ENCODE data around the gene SLC25A18. TPM values are rescaled to one million over a fixed set of nuclear protein-coding genes. Genes with fewer than 3 reads are reported as not detected.

SLC25A18 gene
- total RNA-seq, 1 donor from 2014 or later, result not detected

GRCh38 chr22:17601031-17601430 is 37.7 kb downstream of the SLC25A18 start:
- H3K4me3 ChIP-seq (ENCODE audit: low read depth, low read length), result no peak overlapping the region
- DNase-seq (ENCODE audit: low read depth), result no peak
- TF ChIP-seq, protein P1, sequence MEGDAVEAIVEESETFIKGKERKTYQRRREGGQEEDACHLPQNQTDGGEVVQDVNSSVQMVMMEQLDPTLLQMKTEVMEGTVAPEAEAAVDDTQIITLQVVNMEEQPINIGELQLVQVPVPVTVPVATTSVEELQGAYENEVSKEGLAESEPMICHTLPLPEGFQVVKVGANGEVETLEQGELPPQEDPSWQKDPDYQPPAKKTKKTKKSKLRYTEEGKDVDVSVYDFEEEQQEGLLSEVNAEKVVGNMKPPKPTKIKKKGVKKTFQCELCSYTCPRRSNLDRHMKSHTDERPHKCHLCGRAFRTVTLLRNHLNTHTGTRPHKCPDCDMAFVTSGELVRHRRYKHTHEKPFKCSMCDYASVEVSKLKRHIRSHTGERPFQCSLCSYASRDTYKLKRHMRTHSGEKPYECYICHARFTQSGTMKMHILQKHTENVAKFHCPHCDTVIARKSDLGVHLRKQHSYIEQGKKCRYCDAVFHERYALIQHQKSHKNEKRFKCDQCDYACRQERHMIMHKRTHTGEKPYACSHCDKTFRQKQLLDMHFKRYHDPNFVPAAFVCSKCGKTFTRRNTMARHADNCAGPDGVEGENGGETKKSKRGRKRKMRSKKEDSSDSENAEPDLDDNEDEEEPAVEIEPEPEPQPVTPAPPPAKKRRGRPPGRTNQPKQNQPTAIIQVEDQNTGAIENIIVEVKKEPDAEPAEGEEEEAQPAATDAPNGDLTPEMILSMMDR (conservative IDR thresholded peaks at IDR 0.05; ENCODE audit: low read depth, low read length), result no peak

GRCh38 chr22:17603668-17604067 is 40.4 kb downstream of the SLC25A18 start:
- TF ChIP-seq, protein P1 (conservative IDR thresholded peaks at IDR 0.05; ENCODE audit: low read depth, low read length), result no peak
- no peak for DNase-seq (ENCODE audit: low read depth)
- H3K4me3 ChIP-seq (ENCODE audit: low read depth, low read length), result no peak overlapping the region

- TF ChIP-seq, protein P1 (conservative IDR thresholded peaks at IDR 0.05; ENCODE audit: low read depth, low read length), result no peak
Observed at GRCh38 chr22:17606496-17606895, 43.2 kb downstream of the SLC25A18 start.

DNA sequence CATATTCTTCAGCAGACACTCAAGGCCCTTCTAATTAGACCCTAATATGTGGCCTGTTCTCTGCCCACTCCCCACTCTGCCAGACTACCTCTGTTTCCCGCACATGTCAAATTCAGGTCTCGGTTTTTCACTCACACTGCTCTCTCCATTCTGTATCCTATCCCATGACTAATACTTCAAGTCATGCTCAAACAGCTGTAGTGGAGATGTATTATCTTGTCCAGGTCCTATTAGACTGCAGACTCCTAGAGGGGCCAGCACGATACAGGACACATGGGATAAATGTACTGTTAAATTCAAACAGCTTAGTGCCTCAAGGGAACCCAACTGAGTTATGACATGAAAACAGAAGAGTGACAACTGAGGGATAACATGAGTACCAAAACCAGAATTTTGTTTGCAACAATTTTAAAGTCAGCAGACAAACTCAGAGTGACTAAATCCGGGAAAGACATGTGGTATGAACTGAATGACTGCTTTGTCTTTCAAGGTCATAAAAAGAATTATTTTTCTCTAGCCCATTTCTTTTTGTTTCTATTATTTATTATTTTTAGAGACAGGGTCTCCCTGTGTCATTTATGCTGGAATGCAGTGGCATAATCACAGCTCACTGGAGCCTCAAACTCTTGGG is 44.7 kb downstream of the SLC25A18 start:
- H3K4me3 ChIP-seq (ENCODE audit: low read depth, low read length), result no peak overlapping the region
- TF ChIP-seq, protein P1 (conservative IDR thresholded peaks at IDR 0.05; ENCODE audit: low read depth, low read length), result no peak
- DNase-seq (ENCODE audit: low read depth), result no peak

More at GRCh38 chr22:17606496-17606895, 43.2 kb downstream of the SLC25A18 start:
- DNase-seq (ENCODE audit: low read depth), result no peak
- H3K4me3 ChIP-seq (ENCODE audit: low read depth, low read length), result no peak overlapping the region

DNA sequence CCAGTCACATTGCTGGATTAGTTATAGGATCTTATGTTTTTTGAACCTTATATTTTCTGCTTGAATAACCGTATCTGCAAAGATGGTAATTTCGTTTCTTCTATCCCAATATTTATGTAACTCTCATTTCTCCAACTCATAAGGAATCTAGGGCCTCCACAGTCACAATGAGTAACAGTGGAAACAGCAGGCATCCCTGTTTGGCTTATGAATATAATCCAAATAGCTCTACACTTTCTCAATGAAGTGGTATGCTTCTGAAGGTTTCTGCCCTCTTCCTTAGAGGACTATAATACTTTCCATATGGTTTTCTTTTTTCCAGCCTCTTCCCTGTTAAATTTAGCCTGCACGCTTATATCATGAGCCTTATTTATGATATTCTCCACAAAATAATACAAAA is 48.8 kb downstream of the SLC25A18 start:
- DNase-seq (ENCODE audit: low read depth), result no peak
- TF ChIP-seq, protein P1 (conservative IDR thresholded peaks at IDR 0.05; ENCODE audit: low read depth, low read length), result no peak
- H3K4me3 ChIP-seq (ENCODE audit: low read depth, low read length), result no peak overlapping the region

GRCh38 chr22:17613280-17613679 is 50.0 kb downstream of the SLC25A18 start:
- DNase-seq (ENCODE audit: low read depth), result no peak
- TF ChIP-seq, protein P1 (conservative IDR thresholded peaks at IDR 0.05; ENCODE audit: low read depth, low read length), result no peak
- no peak overlapping the region for H3K4me3 ChIP-seq (ENCODE audit: low read depth, low read length)

DNA sequence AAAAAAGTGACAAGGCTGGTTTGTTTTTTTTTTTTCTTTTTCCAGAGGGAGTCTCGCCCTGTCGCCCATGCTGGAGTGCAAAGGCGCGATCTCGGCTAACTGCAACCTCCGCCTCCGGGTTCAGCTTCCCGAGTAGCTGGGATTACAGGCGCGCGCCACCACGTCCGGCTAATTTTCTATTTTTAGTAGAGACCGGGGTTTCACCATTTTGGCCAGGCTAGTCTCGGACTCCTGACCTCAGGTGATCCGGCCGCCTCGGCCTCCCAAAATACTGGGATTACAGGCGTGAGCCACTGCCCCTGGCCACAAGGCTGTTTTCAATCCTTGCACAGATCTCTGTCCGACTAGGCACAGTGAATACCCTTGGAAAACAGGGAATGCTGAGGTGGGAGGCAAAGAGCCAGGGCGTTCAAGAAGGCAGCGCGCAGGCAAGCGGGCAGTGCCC is 64.7 kb downstream of the SLC25A18 start:
- TF ChIP-seq, protein P1 (conservative IDR thresholded peaks at IDR 0.05; ENCODE audit: low read depth, low read length), result no peak
- H3K4me3 ChIP-seq (ENCODE audit: low read depth, low read length), result peak overlapping the region; percentile 99
- no peak for DNase-seq (ENCODE audit: low read depth)

Measured in epithelial cell of proximal tubule (primary cell).